ENCODE results near the gene CD47. TPM values are rescaled to one million over a fixed set of nuclear protein-coding genes. Genes with fewer than 3 reads are reported as not detected.
A peak's percentile ranks its signal among the peaks of the same experiment; 100 is the strongest.

CD47 gene
- total RNA-seq, 1 experiment from 2014 or later = 63.6 TPM

GRCh38 chr3:108131475-108132134, 40.8 kb upstream of the CD47 start:
- H2AFZ ChIP-seq (ENCODE audit: low read length) = no peak overlapping the region
- TF ChIP-seq EZH2phosphoT487 (IDR thresholded peaks at IDR 0.05; ENCODE audit: borderline replicate concordance, low read length) (no peak), CTCF (conservative IDR thresholded peaks at IDR 0.05; ENCODE audit: low read depth, low read length) (no peak), EZH2 (IDR thresholded peaks at IDR 0.05; ENCODE audit: low read length, unreplicated experiment) (no peak)
- no TSS peak for BruUV-seq (replicated peaks)
- no peaks in the 10 kb centered on the region for H4K20me1 ChIP-seq (ENCODE audit: low read length)
- H3K9me2 ChIP-seq (replicated peaks; ENCODE audit: low read length) = no peaks in the 10 kb centered on the region
- POLR2A ChIA-PET (ENCODE audit: unreplicated experiment) = interaction anchor here (0.5 to 0.7 kb wide), 4 partner anchors 27 to 91 kb away, joined by 3 to 5 read pairs (median 4); no protein-coding TSS in a partner anchor
- DNase-seq (no peak), ATAC-seq (peak; percentile 7)
- peaks cover 5% of the 10 kb centered on the region for H3F3A ChIP-seq (ENCODE audit: low read length, unreplicated experiment)
- H3K4me1 ChIP-seq (ENCODE audit: insufficient read depth, low read length) = peaks cover 38% of the 10 kb centered on the region
- no peaks in the 10 kb centered on the region for H3K79me2 ChIP-seq (ENCODE audit: low read length)
- H3K4me2 ChIP-seq (ENCODE audit: low read length) = peak overlapping the region; percentile 68
- peak overlapping the region; percentile 60 for H3K9ac ChIP-seq (ENCODE audit: low read length)
- CTCF ChIA-PET = interaction anchor here (0.6 kb wide), 4 partner anchors 42 to 980 kb away, joined by 3 to 9 read pairs (median 3); no protein-coding TSS in a partner anchor
- H3K9me3 ChIP-seq (ENCODE audit: low read length) = no peaks in the 10 kb centered on the region
- intact Hi-C loops (cut with micrococcal nuclease) = loop anchor here (1.0 to 5.0 kb wide), 4 partner anchors 43 to 341 kb away; partner anchors contain the start of gene IFT57
- H3K4me3 ChIP-seq (ENCODE audit: low read length) = no peak overlapping the region
- no peaks in the 10 kb centered on the region for H3K27me3 ChIP-seq (ENCODE audit: low read length)
- no peaks in the 10 kb centered on the region for H3K36me3 ChIP-seq (ENCODE audit: low read depth, low read length)
- peak overlapping the region; percentile 90 for H3K27ac ChIP-seq (ENCODE audit: low read length)

DNA sequence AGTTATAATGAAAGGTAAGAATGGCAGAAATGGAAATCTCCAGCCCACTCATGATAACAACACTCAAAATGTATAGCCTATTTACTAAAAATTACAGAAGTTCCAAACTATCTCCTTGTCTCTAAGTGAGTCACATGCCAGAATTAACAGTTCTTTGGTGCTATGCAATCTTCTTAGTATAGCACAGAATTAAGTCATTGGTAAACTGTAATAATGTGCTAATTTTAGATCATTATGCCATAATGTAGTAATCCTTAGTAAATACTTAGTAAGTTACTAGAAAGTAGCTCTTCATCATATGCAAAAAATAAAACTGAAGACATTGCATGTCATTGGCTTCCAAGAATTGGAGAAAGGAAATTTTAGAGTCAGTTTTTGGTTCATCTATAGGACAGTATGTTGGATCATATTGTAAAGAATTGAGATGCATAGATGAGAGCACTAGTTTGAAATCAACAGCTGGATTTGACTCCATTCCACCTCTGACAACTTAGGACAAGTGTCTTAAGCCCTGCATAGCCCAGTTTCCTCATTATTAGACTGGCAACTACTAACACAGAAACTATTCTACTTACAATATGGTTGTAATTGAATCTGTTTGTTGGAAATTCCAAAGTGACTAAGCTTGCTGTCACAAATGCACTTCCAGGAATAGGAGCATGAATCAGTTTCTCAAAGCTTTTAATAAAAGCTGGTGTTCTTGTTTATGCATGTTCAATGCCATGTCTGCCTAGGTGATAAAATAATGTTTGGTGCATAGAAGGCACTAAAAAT, 40.1 kb upstream of the CD47 start:
- POLR2A ChIA-PET (ENCODE audit: unreplicated experiment) = interaction anchor here (0.5 to 0.7 kb wide), 4 partner anchors 26 to 92 kb away, joined by 3 to 5 read pairs (median 4); no protein-coding TSS in a partner anchor
- DNase-seq (peak; percentile 95), ATAC-seq (peak; percentile 86)
- Histone ChIP-seq H4K20me1 (ENCODE audit: low read length) (no peaks in the 10 kb centered on the region), H3K79me2 (ENCODE audit: low read length) (no peaks in the 10 kb centered on the region), H3K36me3 (ENCODE audit: low read depth, low read length) (no peaks in the 10 kb centered on the region), H3K27ac (ENCODE audit: low read length) (peak overlapping the region; percentile 90), H3F3A (ENCODE audit: low read length, unreplicated experiment) (peaks cover 5% of the 10 kb centered on the region), H3K9ac (ENCODE audit: low read length) (peak overlapping the region; percentile 60; the same call in 1 of the 2 replicates), H3K4me3 (ENCODE audit: low read length) (no peak overlapping the region), H3K4me2 (ENCODE audit: low read length) (peak overlapping the region; percentile 68), H3K9me2 (replicated peaks; ENCODE audit: low read length) (no peaks in the 10 kb centered on the region), H3K27me3 (ENCODE audit: low read length) (no peaks in the 10 kb centered on the region), H2AFZ (ENCODE audit: low read length) (no peak overlapping the region), H3K4me1 (ENCODE audit: insufficient read depth, low read length) (peaks cover 38% of the 10 kb centered on the region), H3K9me3 (ENCODE audit: low read length) (no peaks in the 10 kb centered on the region)
- intact Hi-C loops (cut with micrococcal nuclease) = loop anchor here (1.0 to 5.0 kb wide), 3 partner anchors 43 to 144 kb away; partner anchors contain the start of gene IFT57
- CTCF ChIA-PET = interaction anchor here (0.6 kb wide), 4 partner anchors 41 to 979 kb away, joined by 3 to 9 read pairs (median 3); no protein-coding TSS in a partner anchor
- TSS peak; percentile 78 for BruUV-seq (replicated peaks)
- TF ChIP-seq CTCF (conservative IDR thresholded peaks at IDR 0.05; ENCODE audit: low read depth, low read length) (no peak), EZH2phosphoT487 (IDR thresholded peaks at IDR 0.05; ENCODE audit: borderline replicate concordance, low read length) (no peak), EZH2 (IDR thresholded peaks at IDR 0.05; ENCODE audit: low read length, unreplicated experiment) (no peak)

Data from PC-3 (cell line).